T47D (cell line): ENCODE data around the gene FMOD.
A peak's percentile ranks its signal among the peaks of the same experiment; 100 is the strongest.

ENCODE experiments used
- DNase-seq, 2 experiments: peaks; one replicate each; pipeline versions ENCODE4 v3.0.0 to v3.0.0-alpha.2; 2011 to 2012; ENCODE audit warnings: low read depth in 1 of 2, low spot score in 1 of 2
- JUND ChIP-seq: IDR thresholded peaks from 2 replicates; pipeline ENCODE4 v1.6.1; 2012; ENCODE audit warnings: low read depth
- in situ Hi-C: cut with HindIII; loops from 2 replicates; pipeline ENCODE4 v1.10.0; 2016; ENCODE audit warnings: low sequenced_read_pairs, low pct_unique_long_range_greater_than_20kb

The FMOD gene

DNA sequence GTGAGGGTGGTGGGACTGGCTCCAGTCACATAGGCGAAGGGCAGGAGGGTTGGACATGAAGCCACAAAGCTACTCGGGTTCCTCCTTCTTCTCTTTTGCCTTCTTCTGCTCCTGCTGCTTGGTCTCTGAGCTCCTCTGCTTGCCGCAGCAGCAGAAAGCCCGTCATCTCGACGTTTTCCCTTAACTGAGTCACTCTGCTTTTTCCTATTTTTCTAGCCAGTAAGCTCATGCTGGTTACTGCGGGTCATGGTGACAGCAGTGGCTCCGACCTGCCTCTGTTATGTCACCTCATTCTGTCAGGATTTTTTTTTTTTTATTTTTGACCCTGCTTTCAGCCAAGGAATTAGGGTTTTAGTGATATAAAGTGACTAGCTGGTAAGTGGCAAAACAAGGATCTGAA is 2.6 kb upstream of the FMOD start:
- TF ChIP-seq JUND: no peak
- in situ Hi-C loops: no loop called here
- DNase-seq: no peak

DNA sequence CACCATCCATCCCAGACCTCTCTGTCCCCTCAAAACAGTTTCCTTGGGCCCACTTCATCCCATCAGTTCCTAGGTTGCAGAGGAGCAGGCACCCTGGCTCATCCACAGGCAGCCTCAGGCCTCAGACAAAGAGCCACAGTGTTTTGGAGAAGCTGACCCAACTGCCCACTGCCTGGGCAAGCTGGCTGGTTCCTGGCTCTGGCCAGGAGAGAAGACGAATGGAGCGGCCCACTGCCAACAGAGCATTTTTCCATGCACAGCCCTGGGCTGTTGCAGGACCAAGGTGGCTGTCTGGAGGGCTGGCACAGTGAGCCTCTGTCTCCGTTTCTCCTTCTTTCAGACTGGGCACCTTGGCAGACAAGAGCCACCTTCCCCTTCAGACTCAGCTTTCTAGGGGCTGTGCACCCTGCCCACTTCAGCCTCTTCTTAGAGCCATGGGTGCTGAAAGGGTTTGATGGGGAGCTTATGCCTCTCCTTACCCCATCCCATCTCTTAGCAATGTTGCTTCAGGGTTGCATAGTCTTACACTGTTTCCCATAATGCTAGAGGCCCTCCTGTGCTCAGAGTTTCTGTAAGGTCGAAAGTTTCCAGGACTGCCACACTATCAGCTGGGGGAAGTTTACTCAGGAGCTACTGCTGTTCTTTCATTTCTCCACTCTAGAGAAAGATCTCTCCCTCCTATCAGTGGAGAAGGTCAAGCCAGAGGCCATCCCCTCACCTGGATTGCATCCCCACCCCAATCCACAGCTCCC is 973 bp downstream of the FMOD start:
- TF ChIP-seq JUND: no peak
- no peak for DNase-seq
- in situ Hi-C loops: no loop called here

DNA sequence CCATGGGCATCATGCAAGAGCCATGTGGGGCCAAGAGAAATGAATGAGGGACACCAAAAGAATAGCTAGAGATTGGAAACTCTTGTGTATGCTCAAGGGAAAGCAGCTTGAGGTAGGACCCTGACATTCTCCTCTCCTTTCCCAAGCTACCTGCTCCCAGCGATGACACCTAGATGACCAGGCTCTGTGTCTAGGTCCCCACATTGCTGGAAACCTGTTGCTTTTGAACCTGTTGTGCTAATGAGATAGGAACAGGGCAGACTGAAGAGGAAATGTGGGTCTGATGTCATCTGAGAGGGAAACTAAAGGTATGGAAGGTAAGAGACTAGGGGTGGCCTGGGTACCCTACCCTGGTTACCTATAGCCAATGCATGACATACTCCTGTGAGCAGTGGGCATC is 1.8 kb downstream of the FMOD start:
- in situ Hi-C loops: no loop called here
- DNase-seq: no peak
- TF ChIP-seq JUND: no peak

DNA sequence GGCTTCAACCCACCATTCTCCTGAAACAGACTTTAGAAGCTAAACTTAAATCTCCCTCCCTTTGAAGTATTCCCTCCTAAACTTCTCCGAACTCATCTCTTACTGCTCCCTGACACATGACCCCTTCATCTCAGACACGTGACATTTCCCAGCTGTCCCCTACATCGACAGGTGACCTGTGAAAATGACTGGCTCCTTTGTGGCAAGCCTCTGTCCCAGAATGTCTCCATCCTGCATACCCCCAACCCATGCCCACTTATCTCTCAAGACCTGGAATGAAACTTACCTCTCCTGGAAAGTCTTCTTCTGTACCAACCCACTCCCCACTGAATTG is 4.2 kb downstream of the FMOD start:
- no peak for TF ChIP-seq JUND
- no peak for DNase-seq
- in situ Hi-C loops: no loop called here

DNA sequence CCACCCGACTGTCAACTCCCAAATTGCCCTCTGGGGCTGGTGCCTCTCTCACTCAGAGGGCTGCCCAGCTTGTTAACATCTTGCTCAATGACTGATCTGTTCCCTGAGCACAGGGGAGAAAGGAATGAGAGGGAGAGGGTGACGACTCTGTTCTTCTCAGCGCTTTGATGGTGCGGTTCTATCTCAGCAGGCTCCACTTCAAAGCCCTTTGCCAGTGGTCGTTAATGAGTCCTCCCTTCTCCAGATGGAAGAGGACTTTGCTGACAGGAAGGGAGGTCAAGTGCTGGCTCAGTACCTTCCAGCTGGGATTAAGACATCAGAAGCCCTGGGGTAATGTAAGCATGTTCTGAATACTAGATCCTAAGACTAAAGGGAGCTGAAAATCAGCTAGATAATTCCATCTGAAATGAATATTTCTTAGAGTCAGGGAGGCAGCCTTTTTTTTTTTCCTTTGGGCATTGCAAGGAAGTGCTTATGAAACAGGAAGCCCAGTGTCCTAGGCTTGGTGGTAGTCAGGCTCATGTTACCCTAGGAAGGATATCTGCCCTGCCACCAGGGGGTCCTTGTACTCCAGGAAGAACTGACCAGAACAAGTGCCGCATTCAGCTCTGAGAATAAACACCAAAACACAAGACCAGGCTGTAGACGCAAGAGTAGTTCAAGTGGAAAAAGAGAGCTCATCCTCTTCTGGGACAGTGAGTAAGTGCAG is 4.7 kb downstream of the FMOD start:
- in situ Hi-C loops: no loop called here
- DNase-seq: no peak
- TF ChIP-seq JUND: no peak

DNA sequence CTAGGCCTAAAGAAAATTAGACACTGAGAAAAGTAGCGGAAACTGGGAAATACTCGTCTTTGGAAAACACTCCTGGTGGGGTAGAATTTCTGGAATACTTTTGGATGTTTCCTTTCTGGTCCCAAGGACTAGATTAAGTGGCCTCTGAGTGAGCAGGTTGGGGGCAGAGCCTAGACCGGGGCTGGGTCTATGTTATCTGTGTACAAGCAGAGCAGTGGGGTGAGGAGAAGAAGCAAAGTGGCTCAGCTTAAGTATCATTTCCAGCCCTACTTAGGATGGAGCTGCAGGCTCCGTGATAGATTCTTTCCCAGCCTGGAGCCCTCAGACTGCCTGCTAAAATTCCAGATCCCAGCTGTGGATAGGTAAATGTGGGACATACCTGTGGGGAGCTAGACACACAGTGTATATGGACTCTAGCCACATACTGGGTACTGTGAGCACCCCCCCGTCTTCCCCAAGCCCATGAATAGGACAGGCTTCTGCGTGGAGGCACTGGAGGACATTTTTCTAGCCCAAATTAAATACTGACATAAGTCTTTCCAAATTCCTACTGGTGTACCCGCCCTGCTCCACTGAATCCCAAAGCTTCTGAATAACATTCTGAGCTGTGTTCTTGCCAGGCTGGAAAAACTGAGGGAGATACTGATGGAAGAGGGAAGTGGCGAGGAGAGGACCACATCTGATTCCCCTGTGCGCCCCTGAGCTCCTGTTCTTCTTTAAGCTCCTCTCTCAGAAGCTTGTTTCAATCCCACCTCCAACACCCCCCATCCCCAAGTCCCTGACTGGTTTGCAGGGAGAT is 6.8 kb downstream of the FMOD start:
- in situ Hi-C loops: no loop called here
- DNase-seq: peak in 1 of 2 experiments; percentile 35
- TF ChIP-seq JUND: no peak

DNA sequence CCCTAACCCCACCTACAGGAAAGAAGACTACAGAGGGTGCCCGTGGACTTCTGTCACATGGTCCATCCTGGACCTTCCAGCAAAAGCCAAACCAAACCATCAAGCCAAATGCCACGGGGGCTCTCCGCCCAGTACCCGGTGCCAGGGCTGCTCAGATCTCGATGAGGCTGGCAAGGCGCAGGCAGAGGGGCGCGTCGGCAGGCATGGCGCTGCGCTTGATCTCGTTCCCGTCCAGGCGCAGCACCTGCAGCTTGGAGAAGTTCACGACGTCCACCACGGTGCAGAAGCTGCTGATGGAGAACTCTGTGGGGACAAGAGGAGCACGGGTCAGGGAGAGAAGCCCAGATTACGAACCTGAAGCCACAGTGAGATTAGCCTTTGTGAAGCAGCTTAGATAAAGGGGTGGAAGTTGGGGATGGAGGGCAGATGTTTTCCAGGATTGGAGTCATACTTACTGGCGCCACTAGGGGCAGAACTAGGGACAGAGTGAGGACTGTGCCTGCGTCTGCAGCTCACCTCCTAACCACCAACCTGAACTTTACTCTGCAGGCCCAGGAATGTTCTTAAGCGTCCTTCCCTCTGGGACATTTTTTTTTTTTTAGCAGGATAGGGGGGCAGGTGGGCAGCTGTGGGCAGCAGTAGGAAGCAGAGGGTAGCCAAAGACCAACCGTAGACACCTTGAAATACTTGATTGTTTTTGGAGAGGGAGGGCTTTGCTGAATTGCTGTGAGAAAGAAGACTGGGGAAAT is 8.6 kb downstream of the FMOD start:
- peak; percentile 78 to 86 for DNase-seq
- TF ChIP-seq JUND: no peak
- in situ Hi-C loops: no loop called here

DNA sequence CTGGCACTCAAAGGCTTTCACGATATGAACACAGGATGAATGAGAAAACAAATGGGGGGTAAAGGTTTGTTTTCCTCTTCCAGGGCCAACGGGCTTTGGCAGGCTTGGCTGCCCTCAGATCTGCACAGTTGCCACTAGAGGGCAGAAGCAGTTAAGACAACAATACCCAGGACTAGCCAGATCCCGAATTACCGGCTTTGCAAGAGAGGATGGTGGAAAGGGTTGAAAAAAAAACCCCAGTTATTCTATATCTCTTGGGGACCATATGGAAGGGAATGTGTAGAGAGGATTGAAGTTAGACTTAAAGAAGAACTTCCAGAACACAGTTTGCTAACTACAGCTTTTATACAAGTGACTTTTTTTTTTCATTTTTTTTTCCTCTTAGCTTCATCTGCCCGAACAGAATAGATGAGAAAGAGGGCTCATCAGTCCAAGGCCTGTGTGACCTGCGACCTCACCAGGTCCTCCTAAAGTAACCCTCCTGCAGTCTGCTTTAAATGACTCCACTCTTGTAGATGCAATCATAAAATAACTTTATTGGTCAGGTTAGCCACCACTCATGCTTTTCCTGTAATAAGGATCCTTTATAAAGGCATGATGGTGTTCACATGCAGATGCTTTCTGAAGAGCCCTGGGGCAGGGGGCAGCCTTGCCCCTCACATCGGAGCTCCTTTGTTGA is 10.7 kb downstream of the FMOD start:
- in situ Hi-C loops: no loop called here
- TF ChIP-seq JUND: no peak
- peak; percentile 93 to 94 for DNase-seq

- TF ChIP-seq JUND: no peak
- in situ Hi-C loops: no loop called here
- DNase-seq: peak; percentile 75 to 83
These were observed 12.4 kb downstream of the FMOD start for GRCh38 chr1:203338335-203339036.

DNA sequence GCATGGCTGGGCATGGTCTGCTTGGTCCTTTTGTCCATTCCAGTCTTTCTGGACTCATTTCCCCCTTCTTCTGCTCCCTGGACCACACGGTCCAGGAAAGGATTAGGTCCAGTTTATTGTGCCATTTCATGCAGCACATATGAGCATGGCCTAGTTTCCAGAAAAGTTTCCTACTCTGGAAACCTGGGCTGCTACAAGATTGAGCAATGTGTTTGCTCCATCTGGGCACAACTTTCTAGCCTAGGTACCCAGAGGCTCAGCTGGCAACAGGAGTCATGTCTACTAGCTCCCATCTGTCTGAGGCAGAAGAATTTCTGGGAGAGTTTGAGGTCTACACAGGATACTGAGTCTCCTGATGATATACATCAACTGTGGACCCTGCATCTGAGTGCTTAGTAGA is 14.8 kb downstream of the FMOD start:
- in situ Hi-C loops: no loop called here
- no peak for DNase-seq
- no peak for TF ChIP-seq JUND

- no peak for TF ChIP-seq JUND
- in situ Hi-C loops: no loop called here
- no peak for DNase-seq
These were observed 15.4 kb downstream of the FMOD start for GRCh38 chr1:203335503-203335902.
